NCI-H146 (cell line): Measurements from ENCODE around the gene SNRPD3.
A peak's percentile ranks its signal among the peaks of the same experiment; 100 is the strongest.

ENCODE experiments used
- DNase-seq: peaks from one replicate; lab custom pipeline; 2025; lab: John Stamatoyannopoulos, UW

The SNRPD3 gene

DNA sequence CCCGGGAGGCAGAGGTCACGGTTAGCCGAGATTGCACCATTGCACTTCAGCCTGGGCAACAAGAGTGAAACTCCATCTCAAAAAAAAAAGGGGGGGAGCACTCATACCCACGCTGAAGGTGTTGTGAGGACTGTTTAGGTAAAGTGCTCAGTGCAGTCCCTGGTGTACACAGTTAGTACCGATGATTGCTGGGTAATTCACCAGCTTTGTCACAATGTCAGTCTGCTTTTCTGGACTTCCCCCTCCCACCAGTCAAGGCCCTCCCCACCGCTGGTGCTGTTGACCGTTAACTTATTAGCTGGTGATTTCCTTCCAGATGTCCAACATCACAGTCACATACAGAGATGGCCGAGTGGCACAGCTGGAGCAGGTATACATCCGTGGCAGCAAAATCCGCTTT is 11.9 kb downstream of the SNRPD3 start:
- no peak for DNase-seq

DNA sequence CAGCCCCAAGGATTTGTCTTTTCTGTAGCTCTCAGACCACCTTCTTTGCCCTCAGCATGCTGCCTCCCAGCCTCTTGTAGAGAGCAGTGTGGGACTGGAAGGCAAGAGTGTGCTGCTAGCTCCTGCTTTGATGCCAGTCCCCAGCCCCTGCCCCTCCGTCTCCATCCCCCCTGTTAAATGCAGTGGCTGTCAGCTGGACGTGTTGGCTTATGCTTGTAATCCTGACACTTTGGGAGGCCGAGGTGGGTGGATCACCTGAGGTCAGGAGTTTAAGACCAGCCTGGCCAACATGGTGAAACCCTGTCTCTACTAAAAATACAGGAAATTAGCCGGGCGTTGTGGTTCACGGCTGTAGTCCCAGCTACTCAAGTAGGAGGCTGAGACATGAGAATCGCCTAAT is 15.5 kb downstream of the SNRPD3 start:
- DNase-seq: no peak

DNA sequence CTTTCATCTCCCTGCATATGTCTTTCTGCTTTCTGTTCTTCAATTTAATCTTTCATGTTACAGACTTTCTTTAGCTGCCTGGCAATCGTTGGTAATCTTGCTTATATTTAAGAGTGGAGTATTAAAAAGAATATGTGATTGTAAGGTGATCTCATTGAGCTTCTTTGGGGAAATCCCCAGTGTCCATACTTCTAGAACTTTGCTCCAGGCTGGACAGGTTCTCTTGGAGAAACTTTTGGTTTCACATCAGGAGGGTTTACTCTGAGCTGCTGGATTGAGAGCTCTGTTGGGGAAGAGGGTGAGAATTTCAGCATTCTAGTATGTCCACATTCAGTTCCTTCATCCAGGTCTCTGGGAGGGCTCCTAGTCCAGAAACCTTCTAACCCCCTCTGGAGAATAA is 21.0 kb downstream of the SNRPD3 start:
- DNase-seq: no peak

DNA sequence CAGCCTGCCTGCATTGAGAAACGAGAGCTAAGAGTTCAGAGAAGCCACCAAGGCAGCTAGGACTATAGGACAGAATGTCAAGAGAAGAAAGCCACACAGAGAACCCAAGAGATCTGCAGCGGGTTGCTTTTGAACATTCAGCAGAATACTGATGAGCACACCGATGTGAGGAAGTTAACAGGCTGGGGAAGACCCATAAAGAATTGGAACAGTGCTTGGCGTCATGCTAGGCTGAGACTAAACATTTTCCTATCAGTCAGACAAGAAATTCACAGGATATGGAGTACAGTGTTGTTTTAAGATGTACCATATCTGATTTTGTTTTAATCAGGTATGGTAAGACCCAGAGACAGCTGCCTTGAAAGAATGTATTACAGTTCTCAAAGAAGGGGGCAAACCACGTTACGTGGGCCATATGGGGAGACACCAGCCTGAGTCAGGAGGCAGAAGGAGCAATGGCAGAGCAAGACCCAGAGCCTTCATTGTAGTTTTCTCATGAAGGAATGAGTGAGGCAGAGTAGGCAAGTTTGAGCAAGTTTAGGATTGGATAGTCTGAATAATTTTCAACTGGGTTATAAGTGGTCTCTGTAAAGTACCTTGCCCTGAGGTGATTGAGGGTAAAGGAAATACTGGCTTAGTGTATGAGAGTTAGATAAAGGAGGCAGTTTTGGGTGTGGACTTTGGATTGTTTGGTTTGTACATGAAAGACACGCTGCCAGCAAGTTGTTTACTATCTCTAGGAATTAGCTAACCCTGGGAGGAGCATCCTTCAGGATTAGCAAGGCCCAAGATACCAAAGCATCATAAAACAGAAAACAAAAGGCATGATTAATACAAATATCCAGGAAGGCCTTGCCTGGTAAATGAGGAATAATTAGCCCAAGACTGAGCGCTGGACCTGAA is 22.8 kb downstream of the SNRPD3 start:
- peak; percentile 1 for DNase-seq

DNA sequence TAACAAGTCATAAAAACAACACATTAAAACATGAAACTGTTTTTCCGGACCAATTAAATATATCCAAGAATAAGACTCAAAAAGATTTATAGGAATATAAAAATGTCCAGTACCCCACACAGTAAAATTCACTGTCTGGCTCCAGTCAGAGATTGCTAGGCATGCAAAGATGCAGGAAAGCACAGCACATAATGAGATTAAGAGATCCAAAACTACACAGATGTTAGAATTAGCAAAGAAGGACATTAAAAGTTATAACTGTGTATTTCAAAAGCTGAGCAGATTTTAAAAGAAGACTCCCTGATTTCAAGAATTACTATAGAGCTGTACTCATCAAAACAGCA is 23.4 kb downstream of the SNRPD3 start:
- no peak for DNase-seq

DNA sequence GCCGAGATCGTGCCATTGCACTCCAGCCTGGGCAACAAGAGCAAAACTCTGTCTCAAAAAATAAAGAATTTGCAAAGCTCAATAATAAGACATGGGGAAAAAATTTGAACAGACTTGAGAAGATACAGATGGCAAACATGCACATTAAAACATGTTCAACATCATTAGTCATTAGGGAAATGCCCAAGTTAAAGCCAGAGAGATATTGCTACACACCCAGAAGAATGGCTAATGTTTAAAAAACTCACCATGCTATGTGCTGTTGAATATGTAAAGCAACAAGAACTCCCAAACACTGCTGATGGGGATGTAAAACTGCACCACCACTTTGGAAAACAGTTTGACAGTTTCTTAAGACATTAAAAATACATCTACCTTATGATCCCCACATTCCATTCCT is 24.5 kb downstream of the SNRPD3 start:
- no peak for DNase-seq

DNA sequence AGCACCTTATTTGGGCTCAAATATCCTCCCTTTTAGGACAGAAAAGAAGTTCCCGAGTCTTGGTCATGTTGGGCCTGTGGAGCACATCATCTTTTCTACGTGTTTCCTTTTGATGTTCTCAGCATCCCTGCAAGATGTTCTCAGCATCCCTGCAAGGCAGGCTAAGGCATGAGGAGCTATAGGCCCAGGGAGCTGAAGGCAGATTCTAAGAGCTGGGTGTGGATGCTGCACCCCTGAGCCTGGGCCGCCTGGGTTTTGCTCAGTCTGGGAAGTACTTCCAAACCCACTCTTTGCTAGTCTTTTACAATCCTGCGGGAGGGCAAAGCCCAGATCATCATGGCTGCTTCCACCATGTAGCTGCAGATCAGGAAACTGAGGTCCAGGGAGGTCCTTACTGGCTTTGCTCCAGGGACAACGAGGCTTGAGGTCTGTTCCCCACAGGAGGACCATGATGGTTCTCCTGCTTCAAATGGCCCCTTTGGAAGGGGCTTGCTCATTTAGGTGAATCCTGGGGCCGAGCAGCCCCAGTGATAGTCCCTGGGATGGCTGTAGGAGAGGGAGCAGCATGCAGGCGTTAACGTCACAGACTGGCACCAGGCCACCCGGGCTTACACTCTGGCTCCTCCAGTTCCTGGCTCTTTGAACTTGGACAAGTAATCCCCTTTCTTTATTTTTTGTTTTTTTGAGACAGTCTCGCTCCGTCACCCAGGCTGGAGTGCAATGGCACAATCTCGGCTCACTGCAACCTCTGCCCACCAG is 26.4 kb downstream of the SNRPD3 start:
- DNase-seq: no peak

DNA sequence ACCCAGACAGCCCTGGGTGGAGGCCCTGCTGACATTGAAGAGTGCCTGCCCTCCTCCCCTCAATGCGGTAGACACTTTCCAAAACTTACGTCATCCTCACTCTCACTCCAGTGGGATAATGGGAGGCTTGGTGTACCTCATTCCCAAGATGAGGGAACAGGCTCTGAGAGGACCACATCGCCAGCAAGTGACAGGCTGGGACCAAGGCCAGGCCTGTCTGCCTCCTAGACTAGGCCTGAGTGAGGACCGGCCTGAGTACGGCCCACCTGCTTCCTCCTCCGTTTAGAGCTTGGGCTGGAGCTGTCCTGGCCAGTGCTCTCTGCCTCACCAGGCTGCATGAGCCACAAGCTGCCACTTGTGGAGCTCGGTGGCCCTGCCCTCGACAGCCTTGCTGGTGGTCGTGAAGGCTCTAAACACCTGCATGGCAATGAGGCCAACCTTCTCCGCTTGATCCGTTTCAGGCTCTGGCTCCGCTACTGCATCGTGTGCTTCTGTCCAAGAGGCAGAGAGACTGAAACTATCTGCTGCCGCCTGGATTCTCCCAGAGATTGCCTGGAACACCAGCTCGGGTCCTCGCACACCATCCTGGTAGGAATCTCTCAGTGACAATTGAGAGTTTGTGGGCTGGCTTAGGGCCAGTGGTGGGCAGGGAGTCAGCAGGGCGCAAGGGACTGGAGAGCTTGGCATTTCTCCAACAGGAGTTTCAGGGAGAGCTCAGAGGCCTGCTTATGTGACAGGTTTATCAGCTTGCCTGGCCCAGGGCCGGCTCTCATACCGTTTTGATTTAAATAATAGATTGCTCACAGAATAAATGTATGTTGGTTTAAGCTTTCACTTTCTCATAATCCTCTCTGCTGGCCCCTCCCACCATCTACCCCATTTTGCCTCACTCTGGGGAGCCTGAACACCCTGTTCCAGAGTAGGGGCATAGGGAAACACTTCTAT is 27.7 kb downstream of the SNRPD3 start:
- peak; percentile 3 for DNase-seq

DNA sequence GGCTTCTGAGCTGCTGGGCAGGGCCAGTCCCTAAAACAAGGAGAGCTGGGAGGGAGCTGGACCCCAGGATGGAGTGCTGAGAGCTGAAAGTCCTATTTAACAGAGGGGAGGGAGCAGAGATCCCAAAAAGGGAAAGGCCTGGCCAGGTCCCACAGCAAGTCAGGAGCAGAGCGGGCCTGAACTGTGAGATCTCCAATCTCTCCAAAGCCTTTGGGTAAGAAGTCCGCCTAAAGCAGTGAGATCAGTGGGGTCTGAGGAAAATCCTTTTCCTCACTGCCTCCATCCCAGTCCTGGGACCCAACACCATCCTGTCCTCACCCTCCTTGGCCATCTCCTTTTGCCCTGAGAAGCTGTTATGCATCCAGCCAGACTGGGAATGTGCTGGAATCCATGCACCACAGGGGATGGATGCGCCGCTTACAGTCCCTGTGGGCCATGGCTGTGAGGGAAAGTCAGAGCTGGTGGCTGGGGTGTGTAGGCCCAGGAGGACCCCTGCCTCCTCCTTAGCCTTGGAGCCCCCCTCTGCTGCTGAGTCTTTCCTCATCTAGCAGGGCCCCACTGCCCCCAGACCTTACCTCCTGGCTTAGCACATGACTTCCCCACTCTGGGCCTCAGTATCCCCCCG is 28.5 kb downstream of the SNRPD3 start:
- no peak for DNase-seq

DNA sequence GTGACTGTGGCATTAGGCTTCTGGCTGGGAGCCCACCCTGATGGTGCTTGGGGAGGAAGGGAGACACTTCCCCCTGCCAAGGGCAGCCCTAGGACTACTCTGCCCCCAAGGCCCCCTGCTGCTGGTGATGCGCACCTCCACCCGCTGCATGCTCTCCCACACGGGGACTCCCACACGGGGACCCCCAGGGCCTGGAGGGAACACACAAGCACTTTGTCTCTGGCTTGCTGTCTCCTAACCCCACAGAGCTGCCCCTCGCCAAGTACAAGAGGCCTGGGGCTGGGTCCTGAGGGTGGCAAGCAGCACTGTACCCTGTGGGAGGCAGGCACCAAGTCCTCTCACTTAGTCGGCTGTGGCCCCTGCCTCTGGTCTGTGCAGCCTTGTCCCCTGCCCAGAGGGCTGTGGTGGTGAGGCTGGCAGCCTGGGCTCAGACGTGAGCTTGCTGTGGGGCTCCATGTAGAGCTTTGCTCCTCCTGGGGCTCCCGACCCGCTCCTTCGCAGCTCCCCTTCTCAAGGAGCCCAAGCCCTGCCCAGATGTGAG is 29.1 kb downstream of the SNRPD3 start:
- DNase-seq: no peak

DNA sequence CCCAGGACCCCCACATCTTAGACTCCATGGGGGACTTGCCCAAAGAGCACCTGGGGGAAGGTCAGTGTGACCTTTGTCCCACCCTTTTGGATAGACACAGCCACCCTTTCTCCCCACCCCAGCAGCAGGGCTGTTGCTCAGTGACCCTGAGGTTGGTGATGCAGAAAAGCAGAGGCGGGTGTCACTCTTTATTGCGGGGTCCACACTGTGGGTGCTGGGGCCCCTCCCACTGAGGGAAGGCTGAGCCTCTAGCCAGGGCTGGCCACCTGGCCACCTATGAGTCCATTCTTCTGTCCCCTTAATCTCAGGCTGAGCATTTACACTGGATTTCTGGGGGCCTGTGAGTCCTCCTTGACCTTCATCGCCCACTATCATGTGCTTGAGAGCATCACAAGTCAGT is 29.7 kb downstream of the SNRPD3 start:
- no peak for DNase-seq

DNA sequence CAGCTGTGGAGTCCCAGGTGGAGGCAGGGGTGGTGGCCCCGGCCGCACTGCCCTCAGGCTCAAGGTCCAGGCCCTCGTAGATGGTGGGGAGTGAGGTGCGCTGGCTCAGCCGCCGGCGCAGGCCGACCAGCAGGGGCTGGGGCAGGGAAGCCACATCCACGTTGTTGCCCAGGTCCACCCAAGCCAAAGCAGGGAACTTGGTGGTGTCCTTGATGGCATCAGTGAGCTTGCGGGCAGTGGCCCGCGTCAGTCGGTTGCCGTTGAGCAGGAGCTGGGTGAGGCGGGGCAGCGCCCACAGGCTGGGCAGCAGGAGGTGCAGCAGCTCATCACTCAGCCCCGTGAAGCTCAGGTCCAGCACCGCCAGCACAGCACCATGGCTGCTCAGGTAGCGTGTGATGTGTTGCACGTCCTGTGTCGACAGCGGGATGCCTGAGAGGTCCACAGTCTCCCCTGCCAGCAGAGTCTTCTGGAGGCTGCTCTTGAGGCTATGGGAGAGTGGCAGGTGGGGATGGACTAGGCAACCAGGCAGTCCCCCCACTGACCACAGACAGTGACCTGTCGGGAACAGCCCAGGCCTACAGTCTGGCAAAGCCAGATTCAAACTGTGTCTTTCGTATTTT is 30.2 kb downstream of the SNRPD3 start:
- DNase-seq: no peak

DNA sequence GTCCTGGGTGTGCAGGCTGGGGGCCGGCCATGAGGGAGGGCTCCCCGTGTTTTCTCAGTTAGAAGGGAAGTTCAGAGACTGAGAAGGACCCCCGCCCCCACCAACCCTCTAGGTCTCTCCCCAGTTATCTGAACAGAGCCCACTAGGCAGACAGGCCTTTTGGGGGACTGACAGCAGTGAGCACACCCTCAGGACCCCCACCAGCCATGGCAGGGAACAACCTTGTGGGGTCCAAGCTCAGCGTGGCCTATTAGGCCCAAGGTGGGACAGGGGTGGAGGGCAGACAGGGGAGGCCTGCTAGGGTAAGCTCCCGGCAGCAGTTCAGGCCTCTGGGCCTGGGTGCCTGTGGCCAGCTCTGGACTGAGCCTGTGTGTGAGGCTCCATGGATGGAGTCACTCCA is 31.5 kb downstream of the SNRPD3 start:
- DNase-seq: no peak

DNA sequence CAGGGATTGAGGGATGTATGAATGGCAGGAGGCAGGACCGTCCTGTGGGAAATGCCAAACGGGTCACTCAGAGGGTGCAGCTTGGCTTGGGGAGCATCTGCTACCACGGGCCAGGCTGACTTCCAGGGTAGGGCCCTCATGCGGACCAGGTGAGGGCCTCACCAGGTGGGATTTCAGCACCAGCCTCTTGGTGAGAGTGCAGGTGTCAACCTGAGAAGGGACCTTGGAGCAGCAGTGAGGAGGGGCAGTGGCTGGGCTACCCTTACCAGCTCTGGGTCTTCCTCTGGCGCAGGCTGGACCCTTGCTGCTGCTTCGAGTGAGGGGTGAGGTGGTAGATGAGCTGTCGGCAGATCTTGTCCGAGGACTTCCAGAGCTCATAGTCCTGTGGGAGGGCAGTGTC is 32.1 kb downstream of the SNRPD3 start:
- DNase-seq: no peak

DNA sequence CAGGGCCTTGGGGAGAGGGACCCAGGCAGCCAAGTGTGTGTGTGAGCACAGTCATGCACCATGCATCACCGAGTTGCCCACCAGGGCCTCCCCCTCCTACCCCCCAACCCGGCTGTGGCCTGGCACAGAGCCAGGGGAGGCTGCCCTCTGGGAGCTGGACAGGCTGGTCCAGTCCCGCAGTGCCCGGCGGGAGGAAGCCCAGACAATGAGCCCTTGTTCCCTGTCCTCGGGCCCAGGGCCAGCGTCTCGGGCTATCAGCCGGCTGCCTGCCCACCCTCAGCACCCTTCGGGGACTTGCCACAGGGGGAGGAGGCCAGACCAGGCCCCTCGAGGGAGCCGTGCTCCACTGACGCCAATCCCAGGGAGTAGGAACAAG is 32.6 kb downstream of the SNRPD3 start:
- DNase-seq: no peak

DNA sequence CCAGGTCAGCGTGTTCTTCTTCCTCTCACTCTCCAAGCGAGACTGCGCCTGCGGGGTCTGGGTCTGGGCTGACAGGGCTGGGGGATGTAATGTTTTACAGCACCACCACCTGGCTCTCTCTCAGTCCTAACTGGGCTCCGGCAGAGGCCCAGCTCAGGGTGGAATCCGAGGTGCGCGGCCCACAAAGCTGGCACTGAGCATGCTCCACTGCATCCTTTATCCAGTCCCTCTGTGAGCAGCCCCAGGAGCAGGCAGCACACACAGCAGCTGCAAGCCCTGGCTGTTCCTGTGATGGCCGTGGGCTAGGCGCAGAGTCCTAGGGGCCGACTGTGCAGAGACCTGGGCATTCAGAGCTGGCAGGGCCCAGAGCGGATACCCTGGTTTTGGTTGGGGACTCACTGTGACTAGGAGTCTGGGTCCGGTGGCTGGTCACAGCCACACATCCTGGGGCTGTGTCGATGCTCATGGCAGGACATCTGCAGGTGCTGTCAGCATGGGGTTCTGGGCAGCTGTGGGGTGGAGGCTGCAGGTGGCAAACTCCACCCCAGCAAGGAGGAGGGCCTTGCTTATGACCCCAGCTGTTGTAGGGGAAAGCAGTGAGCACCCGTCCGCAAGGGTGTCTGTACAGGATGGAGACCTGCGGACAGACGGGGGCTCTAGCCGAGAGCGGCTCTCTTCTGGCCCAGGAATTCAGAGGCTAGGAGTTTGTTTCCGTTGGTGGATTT is 33.1 kb downstream of the SNRPD3 start:
- peak; percentile 25 for DNase-seq

DNA sequence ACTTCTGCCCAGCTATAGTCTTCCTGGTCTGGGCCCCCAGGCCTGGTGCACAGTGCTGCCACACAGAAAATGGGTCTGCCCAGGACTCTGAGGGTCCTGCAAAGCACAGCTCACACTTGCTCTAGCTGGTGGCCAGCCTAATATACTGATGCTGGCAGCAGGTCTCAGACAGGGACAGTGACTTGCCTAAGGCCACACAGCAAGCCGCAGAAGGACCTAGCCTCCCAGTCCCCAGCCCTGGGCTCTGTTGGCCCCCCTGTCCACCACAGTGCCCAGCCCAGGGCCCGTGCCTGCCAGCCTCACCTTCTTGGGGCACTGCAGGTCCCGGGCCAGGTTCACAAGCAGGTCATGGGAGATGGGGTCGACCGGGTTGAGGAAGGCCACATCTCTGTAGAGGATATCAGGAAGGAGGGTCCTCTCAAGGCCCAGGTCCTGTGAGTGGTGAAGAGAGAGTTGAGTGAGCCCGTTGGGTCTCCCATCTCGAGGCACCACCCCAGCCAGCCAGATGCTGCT is 33.8 kb downstream of the SNRPD3 start:
- no peak for DNase-seq

DNA sequence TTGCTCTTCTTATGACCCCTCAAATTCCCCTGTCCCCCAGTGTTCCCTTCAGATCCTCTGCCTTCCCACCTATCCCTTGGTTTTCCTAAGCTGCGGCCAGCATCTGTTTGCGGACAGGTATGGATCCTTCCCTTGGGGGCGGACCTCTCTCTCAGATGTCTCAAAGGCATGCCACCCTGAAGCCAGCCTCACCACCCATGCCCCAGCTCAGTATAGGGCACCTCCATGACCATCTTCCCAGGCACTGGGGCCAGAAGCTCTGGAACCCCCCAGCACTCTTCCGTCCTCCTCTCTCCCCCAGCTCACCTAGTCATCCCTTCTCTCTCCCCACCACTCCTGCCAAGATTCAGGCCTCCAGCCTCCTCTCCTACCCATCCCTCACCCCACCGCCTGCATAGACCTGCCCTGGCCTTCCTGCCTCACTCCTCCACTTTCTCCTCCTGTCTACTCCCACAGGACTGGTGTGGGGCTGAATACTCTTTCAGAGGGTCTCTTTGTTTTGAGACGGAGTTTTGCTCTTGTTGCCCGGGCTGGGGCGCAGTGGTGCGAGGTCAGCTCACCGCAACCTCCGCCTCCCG is 34.9 kb downstream of the SNRPD3 start:
- DNase-seq: no peak

DNA sequence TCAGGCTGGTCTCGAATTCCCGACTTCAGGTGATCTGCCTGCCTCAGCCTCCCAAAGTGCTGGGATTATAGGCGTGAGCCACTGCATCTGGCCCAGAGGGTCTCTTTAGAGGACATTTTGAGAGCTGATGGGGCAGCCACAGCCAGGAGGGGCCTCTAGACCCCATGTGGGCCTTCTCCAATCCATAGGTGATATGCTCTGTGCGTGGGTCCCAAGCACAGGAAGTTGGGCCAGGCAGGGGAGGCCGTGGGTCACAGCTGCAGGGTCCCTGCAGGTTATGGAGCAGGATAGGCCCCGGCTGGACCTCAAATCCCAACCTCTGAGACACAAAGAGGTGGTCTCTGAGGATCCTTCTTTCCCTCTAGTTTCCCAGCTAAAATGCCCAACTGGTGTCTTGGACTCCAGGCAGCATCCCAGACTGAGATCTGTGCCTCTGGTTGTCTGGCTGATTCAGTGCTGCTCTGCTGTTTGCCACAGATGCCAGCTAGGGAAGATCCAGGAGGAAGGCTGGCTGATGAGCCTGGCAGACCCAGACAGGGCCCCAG is 35.6 kb downstream of the SNRPD3 start:
- no peak for DNase-seq
